GM12891 (cell line): ENCODE measurements around the gene PCNX4.

Experiments
- DNase-seq: peaks from one replicate; pipeline ENCODE4 v3.0.0; 2011; ENCODE audit warnings: low spot score; ENCODE audit not compliant: insufficient read length
- FAIRE-seq: peaks from 2 replicates; lab custom pipeline; 2011; peaks lifted over from hg19 to GRCh38; lab: Jason Lieb, UNC
- PAX5 ChIP-seq: IDR thresholded peaks from 2 replicates; pipeline ENCODE4 v1.6.1; 2011; ENCODE audit warnings: low read length, moderate library complexity, mild to moderate bottlenecking; ENCODE audit not compliant: insufficient read depth, severe bottlenecking
- POLR2A ChIP-seq: IDR thresholded peaks from 2 replicates; pipeline ENCODE4 v1.6.1; 2011; ENCODE audit warnings: low read depth, low read length, control low read depth
- POLR2AphosphoS5 ChIP-seq: IDR thresholded peaks from 2 replicates; pipeline ENCODE4 v1.6.1; 2011; ENCODE audit warnings: low read depth, low read length, control low read depth
- POU2F2 ChIP-seq: IDR thresholded peaks from 2 replicates; pipeline ENCODE4 v1.6.1; 2011; ENCODE audit warnings: low read depth, mild to moderate bottlenecking, control low read depth, low read length, moderate library complexity
- SPI1 ChIP-seq: IDR thresholded peaks from 2 replicates; pipeline ENCODE4 v1.6.1; 2011; ENCODE audit warnings: low read depth, low read length, control low read depth
- TAF1 ChIP-seq: IDR thresholded peaks from 2 replicates; pipeline ENCODE4 v1.6.1; 2011; ENCODE audit warnings: low read depth, low read length, control low read depth

The PCNX4 gene

DNA sequence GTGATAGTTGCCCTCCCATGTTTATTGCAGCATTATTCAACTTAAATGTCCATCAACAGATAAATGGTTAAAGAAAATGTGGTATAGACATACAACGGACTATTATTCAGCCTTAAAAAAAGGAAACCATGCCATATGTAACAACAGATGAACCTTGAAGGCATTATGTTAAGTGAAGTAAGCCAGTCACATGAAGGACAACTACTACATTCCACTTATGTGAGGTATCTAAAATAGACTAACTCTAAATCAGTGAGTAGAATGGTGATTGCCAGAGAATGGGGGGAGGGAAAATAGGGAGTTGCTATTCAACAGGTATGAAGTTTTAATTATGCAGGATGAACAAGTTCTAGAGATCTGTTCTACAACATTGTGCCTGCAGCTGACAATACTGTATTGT lies 10.1 kb downstream of the PCNX4 start:
- TF ChIP-seq SPI1 (no peak), POU2F2 (no peak), POLR2AphosphoS5 (no peak), TAF1 (no peak), PAX5 (no peak), POLR2A (no peak)
- DNase-seq (no peak), FAIRE-seq (no peak)

DNA sequence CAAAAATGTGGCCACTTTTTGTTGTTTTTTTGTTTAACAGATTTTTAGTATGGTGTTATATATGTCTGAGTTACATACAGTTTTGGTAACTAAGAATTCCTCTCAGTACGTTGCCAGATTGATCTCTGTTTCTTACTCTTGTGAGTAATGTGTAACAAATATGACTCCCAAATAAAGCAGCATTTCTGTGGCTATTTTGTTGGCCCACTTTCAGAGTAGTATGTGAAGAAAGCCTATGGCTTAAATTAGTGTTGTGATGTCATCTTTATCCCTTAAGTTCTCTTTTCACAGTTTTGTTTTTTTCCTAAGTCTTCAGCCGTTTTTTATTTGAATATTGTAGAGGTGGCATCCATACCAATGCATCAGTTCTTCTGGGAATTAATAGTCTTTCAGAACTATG lies 10.7 kb downstream of the PCNX4 start:
- TF ChIP-seq TAF1 (no peak), POLR2AphosphoS5 (no peak), PAX5 (no peak), POLR2A (no peak), POU2F2 (no peak), SPI1 (no peak)
- no peak for DNase-seq
- FAIRE-seq, result no peak

GRCh38 chr14:60106339-60106738 lies 14.6 kb downstream of the PCNX4 start:
- DNase-seq (no peak), FAIRE-seq (no peak)
- TF ChIP-seq TAF1 (no peak), POU2F2 (no peak), SPI1 (no peak), POLR2AphosphoS5 (no peak)

DNA sequence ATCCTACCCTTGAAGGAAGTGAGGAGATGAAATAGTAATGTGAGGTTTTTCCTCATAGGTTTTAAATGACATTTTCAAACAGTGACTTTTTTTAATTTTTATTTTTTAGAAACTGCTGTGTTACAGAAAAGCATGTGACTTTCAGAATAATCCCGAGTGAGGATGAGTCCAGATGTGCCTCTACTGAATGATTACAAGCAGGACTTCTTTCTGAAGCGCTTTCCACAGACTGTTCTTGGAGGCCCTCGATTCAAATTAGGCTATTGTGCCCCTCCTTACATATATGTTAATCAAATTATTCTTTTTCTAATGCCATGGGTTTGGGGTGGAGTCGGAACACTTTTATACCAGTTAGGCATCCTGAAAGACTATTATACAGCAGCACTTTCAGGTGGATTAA lies 15.8 kb downstream of the PCNX4 start:
- no peak for FAIRE-seq
- TF ChIP-seq POU2F2, result no peak
- no peak for TF ChIP-seq POLR2A
- no peak for TF ChIP-seq SPI1
- TF ChIP-seq PAX5, result no peak
- TF ChIP-seq TAF1, result no peak
- TF ChIP-seq POLR2AphosphoS5, result no peak
- no peak for DNase-seq

GRCh38 chr14:60111732-60112131 lies 20.0 kb downstream of the PCNX4 start:
- TF ChIP-seq POLR2A, result no peak
- TF ChIP-seq POLR2AphosphoS5, result no peak
- no peak for TF ChIP-seq PAX5
- no peak for TF ChIP-seq SPI1
- TF ChIP-seq TAF1, result no peak
- TF ChIP-seq POU2F2, result no peak
- FAIRE-seq, result no peak
- no peak for DNase-seq

DNA sequence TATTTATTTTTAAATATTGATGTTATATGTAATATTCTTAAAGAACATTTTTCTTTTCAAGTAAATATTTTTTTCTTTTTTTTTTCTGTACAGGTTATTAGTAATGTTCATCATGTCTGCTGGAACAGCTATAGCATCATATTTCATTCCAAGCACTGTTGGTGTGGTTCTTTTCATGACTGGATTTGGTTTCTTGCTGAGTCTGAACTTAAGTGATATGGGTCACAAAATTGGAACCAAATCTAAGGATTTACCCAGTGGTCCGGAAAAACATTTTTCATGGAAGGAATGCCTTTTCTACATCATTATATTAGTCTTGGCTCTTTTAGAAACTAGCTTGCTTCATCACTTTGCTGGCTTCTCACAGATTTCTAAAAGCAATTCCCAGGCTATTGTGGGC lies 23.2 kb downstream of the PCNX4 start:
- DNase-seq, result no peak
- TF ChIP-seq TAF1 (no peak), PAX5 (no peak), POLR2AphosphoS5 (no peak), POLR2A (no peak), SPI1 (no peak), POU2F2 (no peak)
- FAIRE-seq, result no peak

GRCh38 chr14:60116181-60116580 lies 24.5 kb downstream of the PCNX4 start:
- FAIRE-seq (peak; percentile 5), DNase-seq (no peak)
- TF ChIP-seq POLR2AphosphoS5 (no peak), SPI1 (no peak), POU2F2 (no peak), PAX5 (no peak), TAF1 (no peak), POLR2A (no peak)

- no peak for DNase-seq
- TF ChIP-seq POLR2AphosphoS5 (no peak), PAX5 (no peak), SPI1 (no peak), TAF1 (no peak), POLR2A (no peak), POU2F2 (no peak)
- no peak for FAIRE-seq
Observed at GRCh38 chr14:60125918-60126317, 34.2 kb downstream of the PCNX4 start.

DNA sequence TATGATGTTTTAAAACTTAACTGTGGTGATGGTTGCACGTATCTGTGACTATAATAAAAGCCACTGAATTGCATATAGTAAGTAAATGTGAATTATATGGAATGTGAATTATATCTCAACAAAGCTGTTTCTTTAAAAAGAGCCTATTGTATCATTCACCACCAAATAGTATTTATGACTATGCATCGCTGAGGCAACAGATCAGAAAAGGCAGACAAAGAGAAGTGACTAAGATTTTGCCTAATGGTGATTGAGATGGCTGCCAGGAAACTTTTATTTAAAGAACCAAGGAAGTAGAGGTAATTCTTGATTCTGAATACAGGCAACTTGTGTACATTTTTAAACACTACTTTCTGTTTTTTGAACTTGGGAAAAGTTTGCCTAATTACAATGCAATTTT lies 41.8 kb downstream of the PCNX4 start:
- DNase-seq (no peak), FAIRE-seq (no peak)
- TF ChIP-seq SPI1, result no peak
- TF ChIP-seq POLR2AphosphoS5, result no peak
- TF ChIP-seq TAF1, result no peak
- no peak for TF ChIP-seq PAX5
- TF ChIP-seq POU2F2, result no peak
- TF ChIP-seq POLR2A, result no peak

DNA sequence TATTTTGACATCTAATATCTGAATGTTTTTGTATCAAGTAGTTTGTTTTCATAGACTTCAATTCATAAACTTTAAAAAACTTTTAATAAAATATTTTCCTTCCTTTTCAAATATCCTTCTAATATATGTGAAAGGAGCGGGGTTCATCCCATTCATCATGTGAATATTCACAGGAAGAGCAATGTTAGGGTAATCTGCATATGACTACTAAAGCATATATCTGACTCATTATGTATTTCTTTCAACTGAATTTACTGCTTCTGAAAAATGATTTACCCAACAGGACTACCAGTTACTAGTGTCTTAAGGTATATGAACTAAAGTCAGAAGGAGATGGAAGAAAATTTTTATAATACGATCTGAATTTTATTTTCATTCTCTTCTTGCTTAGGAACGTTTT lies 43.0 kb downstream of the PCNX4 start:
- FAIRE-seq (no peak), DNase-seq (no peak)
- TF ChIP-seq POLR2A, result no peak
- TF ChIP-seq POLR2AphosphoS5, result no peak
- TF ChIP-seq TAF1, result no peak
- TF ChIP-seq POU2F2, result no peak
- TF ChIP-seq SPI1, result no peak
- no peak for TF ChIP-seq PAX5

GRCh38 chr14:60151715-60152114 lies 60.0 kb downstream of the PCNX4 start:
- FAIRE-seq (peak; percentile 82), DNase-seq (no peak)
- TF ChIP-seq SPI1, result 0 out of 2 replicates have a peak, but pooled peaks have one; percentile 6
- no peak for TF ChIP-seq POU2F2
